K562 (cell line): ENCODE data around the gene EMC8. TPM values are rescaled to one million over a fixed set of nuclear protein-coding genes. Genes with fewer than 3 reads are reported as not detected.
A peak's percentile ranks its signal among the peaks of the same experiment; 100 is the strongest.

Source experiments
- ARID2 ChIP-seq: fragments of 450-650 bp; IDR thresholded peaks from 2 replicates; pipeline ENCODE4 v1.6.1; 2017; ENCODE audit warnings: antibody characterized with exemption, mild to moderate bottlenecking
- BDP1 ChIP-seq: IDR thresholded peaks from 3 replicates; pipeline ENCODE4 v1.6.1; 2011; ENCODE audit not compliant: insufficient read length, insufficient read depth
- BMI1 ChIP-seq: fragments of 150-350 bp; IDR thresholded peaks from 2 replicates; pipeline ENCODE4 v1.6.1; 2014; ENCODE audit warnings: low read length
- DDX20 ChIP-seq: fragments of 450-650 bp; IDR thresholded peaks from 2 replicates; pipeline ENCODE4 v1.6.1; 2016; ENCODE audit warnings: missing genetic modification characterization, low read depth, mild to moderate bottlenecking, missing compliant biosample characterization, moderate library complexity
- DEAF1 ChIP-seq: fragments of 450-650 bp; formaldehyde crosslinking; IDR thresholded peaks from 2 replicates; pipeline ENCODE4 v1.4.0; 2020; ENCODE audit warnings: mild to moderate bottlenecking, moderate library complexity
- FIP1L1 ChIP-seq: fragments of 200-400 bp; formaldehyde crosslinking; IDR thresholded peaks from 2 replicates; pipeline ENCODE4 v1.6.1; 2018; ENCODE audit warnings: mild to moderate bottlenecking, low read depth, low read length; ENCODE audit not compliant: poor library complexity, severe bottlenecking
- KAT2B ChIP-seq: IDR thresholded peaks from one replicate; pipeline ENCODE4 v1.6.1; 2012; ENCODE audit warnings: low read depth, mild to moderate bottlenecking, control low read depth, inconsistent platforms, low read length, moderate library complexity
- MXD1 ChIP-seq: fragments of 250-450 bp; sonication (Bioruptor Pico); IDR thresholded peaks from 2 replicates; pipeline ENCODE4 v1.8.0; 2021; ENCODE audit warnings: borderline replicate concordance, mild to moderate bottlenecking, moderate library complexity; ENCODE audit not compliant: poor library complexity, severe bottlenecking
- NR4A1 ChIP-seq, 2 experiments: fragments of 250-450 bp in 1 of 2; fragments of 450-650 bp in 1 of 2; sonication (Bioruptor Pico) in 1 of 2; IDR thresholded peaks; 2 replicates each; pipeline versions ENCODE4 v1.4.0 to v1.6.1; 2016 to 2020; ENCODE audit warnings: mild to moderate bottlenecking in 2 of 2, missing compliant biosample characterization in 1 of 2, missing genetic modification characterization in 1 of 2, moderate library complexity in 1 of 2
- POU5F1 ChIP-seq: fragments of 150-350 bp; IDR thresholded peaks from 2 replicates; pipeline ENCODE4 v1.6.1; 2014; ENCODE audit warnings: borderline replicate concordance, low read length, low read depth, mild to moderate bottlenecking; ENCODE audit not compliant: partially characterized antibody
- SMARCA5 ChIP-seq: fragments of 450-650 bp; IDR thresholded peaks from 2 replicates; pipeline ENCODE4 v1.6.1; 2016
- SRSF9 ChIP-seq: fragments of 200-400 bp; formaldehyde crosslinking; IDR thresholded peaks from 2 replicates; pipeline ENCODE4 v1.6.1; 2017; ENCODE audit warnings: low read depth, low read length, borderline replicate concordance
- THRAP3 ChIP-seq: fragments of 450-650 bp; IDR thresholded peaks from 2 replicates; pipeline ENCODE4 v1.6.1; 2016; ENCODE audit warnings: mild to moderate bottlenecking, inconsistent platforms, borderline replicate concordance
- XRCC4 ChIP-seq: IDR thresholded peaks from one replicate; pipeline ENCODE4 v1.6.1; 2011; ENCODE audit not compliant: insufficient read depth, insufficient read length; ENCODE audit errors: extremely low read depth
- YY1 ChIP-seq, 3 experiments: IDR thresholded peaks; 2 replicates each; pipeline ENCODE4 v1.6.1; 2011; ENCODE audit warnings: low read length in 2 of 3, mild to moderate bottlenecking in 2 of 3, moderate library complexity in 2 of 3, borderline replicate concordance in 1 of 3, control low read depth in 1 of 3, low read depth in 1 of 3; ENCODE audit not compliant: insufficient read depth in 3 of 3, insufficient replicate concordance in 2 of 3, control insufficient read depth in 1 of 3, insufficient read length in 1 of 3; ENCODE audit errors: extremely low read depth in 1 of 3
- ZNF184 ChIP-seq: sonication (generic); formaldehyde crosslinking; IDR thresholded peaks from 2 replicates; pipeline ENCODE4 v1.5.0; 2020; ENCODE audit warnings: missing genetic modification reagents
- ZNF253 ChIP-seq: fragments of 250-450 bp; sonication (Bioruptor Pico); conservative IDR thresholded peaks from 2 replicates; pipeline ENCODE4 v1.6.1; 2021; ENCODE audit warnings: mild to moderate bottlenecking
- ZNF76 ChIP-seq: fragments of 250-450 bp; sonication (Bioruptor Pico); IDR thresholded peaks from 2 replicates; pipeline ENCODE4 v1.4.0; 2020; ENCODE audit warnings: mild to moderate bottlenecking, moderate library complexity, borderline replicate concordance
- ZNF785 ChIP-seq: fragments of 250-450 bp; sonication (Bioruptor Pico); IDR thresholded peaks from 2 replicates; pipeline ENCODE4 v1.4.0; 2020; ENCODE audit warnings: mild to moderate bottlenecking
- ZSCAN32 ChIP-seq: fragments of 450-650 bp; formaldehyde crosslinking; IDR thresholded peaks from 2 replicates; pipeline ENCODE4 v1.4.0; 2020; ENCODE audit warnings: mild to moderate bottlenecking, moderate library complexity
- polyA plus RNA-seq, 8 experiments: library from polyadenylated mRNA; depleted of rRNA in 4 of 8; stranded (reverse) in 5 of 8; unstranded in 3 of 8; fragments of >200 nt; fragmentation: Nextera tagmentation in 2 of 8; fragmentation: Illumina TruSeq in 1 of 8; extraction: Ambion mirVana in 2 of 8; extraction: Trizol in 1 of 8; gene quantifications; 2 replicates each; pipeline versions ENCODE4 v1.2.1 to v1.2.3, GENCODE V29; 2011 to 2014; ENCODE audit warnings: inconsistent platforms in 1 of 8, missing spikeins in 1 of 8
- total RNA-seq, 7 experiments: library from RNA; depleted of rRNA in 6 of 7; stranded (reverse); fragments of >200 nt in 6 of 7; fragmentation: Illumina TruSeq in 2 of 7; extraction: Trizol in 2 of 7; gene quantifications; 2 replicates each; pipeline versions ENCODE4 v1.2.1 to v1.2.3, GENCODE V29; 2011 to 2021; ENCODE audit warnings: low replicate concordance in 1 of 7
- TF ChIP-seq, protein P1 (sequence below): sonication (generic); formaldehyde crosslinking; IDR thresholded peaks from 2 replicates; pipeline ENCODE4 v1.4.0; 2020; ENCODE audit warnings: mild to moderate bottlenecking, missing genetic modification reagents
- TF ChIP-seq, protein P2 (sequence below): sonication (generic); formaldehyde crosslinking; IDR thresholded peaks from 2 replicates; pipeline ENCODE4 v1.8.0; 2022; ENCODE audit warnings: mild to moderate bottlenecking, missing genetic modification reagents

Gene EMC8
- total and polyA plus RNA-seq, 9 of the 15 experiments (the other 6 are each of a cell fraction or from before 2014, with no cell fraction given): 11.4 to 81.8 (median 48.6) TPM

- no peak for TF ChIP-seq POU5F1
- no peak for TF ChIP-seq NR4A1 (CRISPR knock-in tag; IDR thresholded peaks at IDR 0.05)
- TF ChIP-seq NR4A1 (tag; IDR thresholded peaks at IDR 0.05): no peak
- TF ChIP-seq MXD1 (CRISPR knock-in tag): no peak
- no peak for TF ChIP-seq THRAP3
- TF ChIP-seq BMI1: no peak
- TF ChIP-seq ZNF184 (CRISPR knock-in tag): no peak
- TF ChIP-seq ZNF253 (CRISPR knock-in tag): no peak
- peak in 1 of 3 experiments; percentile 49 for TF ChIP-seq YY1 (IDR thresholded peaks at IDR 0.05; ENCODE audit: borderline replicate concordance in 1 of 3, control insufficient read depth in 1 of 3, extremely low read depth in 1 of 3, insufficient read depth in 3 of 3, insufficient read length in 1 of 3, insufficient replicate concordance in 2 of 3, low read depth in 1 of 3, low read length in 2 of 3)
- no peak for TF ChIP-seq DDX20 (tag)
- TF ChIP-seq ZNF76 (CRISPR knock-in tag): no peak
- TF ChIP-seq SRSF9: no peak
- TF ChIP-seq XRCC4: no peak
- no peak for TF ChIP-seq ZSCAN32
- TF ChIP-seq, protein P1, sequence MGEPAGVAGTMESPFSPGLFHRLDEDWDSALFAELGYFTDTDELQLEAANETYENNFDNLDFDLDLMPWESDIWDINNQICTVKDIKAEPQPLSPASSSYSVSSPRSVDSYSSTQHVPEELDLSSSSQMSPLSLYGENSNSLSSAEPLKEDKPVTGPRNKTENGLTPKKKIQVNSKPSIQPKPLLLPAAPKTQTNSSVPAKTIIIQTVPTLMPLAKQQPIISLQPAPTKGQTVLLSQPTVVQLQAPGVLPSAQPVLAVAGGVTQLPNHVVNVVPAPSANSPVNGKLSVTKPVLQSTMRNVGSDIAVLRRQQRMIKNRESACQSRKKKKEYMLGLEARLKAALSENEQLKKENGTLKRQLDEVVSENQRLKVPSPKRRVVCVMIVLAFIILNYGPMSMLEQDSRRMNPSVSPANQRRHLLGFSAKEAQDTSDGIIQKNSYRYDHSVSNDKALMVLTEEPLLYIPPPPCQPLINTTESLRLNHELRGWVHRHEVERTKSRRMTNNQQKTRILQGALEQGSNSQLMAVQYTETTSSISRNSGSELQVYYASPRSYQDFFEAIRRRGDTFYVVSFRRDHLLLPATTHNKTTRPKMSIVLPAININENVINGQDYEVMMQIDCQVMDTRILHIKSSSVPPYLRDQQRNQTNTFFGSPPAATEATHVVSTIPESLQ (CRISPR knock-in tag): no peak
- TF ChIP-seq DEAF1 (CRISPR knock-in tag): peak; percentile 95
- TF ChIP-seq, protein P2, sequence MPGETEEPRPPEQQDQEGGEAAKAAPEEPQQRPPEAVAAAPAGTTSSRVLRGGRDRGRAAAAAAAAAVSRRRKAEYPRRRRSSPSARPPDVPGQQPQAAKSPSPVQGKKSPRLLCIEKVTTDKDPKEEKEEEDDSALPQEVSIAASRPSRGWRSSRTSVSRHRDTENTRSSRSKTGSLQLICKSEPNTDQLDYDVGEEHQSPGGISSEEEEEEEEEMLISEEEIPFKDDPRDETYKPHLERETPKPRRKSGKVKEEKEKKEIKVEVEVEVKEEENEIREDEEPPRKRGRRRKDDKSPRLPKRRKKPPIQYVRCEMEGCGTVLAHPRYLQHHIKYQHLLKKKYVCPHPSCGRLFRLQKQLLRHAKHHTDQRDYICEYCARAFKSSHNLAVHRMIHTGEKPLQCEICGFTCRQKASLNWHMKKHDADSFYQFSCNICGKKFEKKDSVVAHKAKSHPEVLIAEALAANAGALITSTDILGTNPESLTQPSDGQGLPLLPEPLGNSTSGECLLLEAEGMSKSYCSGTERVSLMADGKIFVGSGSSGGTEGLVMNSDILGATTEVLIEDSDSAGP: no peak
- no peak for TF ChIP-seq KAT2B
- no peak for TF ChIP-seq BDP1
- TF ChIP-seq ARID2: peak; percentile 73; the same call in 1 of the 2 replicates
- TF ChIP-seq FIP1L1: no peak
- no peak for TF ChIP-seq ZNF785
- TF ChIP-seq SMARCA5: no peak
Observed at GRCh38 chr16:85821390-85822135, 22.2 kb upstream of the EMC8 start (continued).
